Upper lobe of left lung (tissue), 4 donors: ENCODE data around the gene TENM4.

Experiments used
- POLR2AphosphoS5 ChIP-seq, 2 donors: sonication (generic); formaldehyde crosslinking; IDR thresholded peaks; one replicate each; pipeline ENCODE4 v1.5.1; 2017; ENCODE audit warnings: antibody characterized with exemption in 2 of 2
- TF ChIP-seq, protein P1 (sequence below), 6 experiments: fragments of 450-650 bp in 4 of 6; fragments of 200-600 bp in 2 of 6; sonication (generic) in 2 of 6; IDR thresholded peaks; one replicate each; pipeline ENCODE4 v1.5.1; 2016 to 2019; ENCODE audit warnings: antibody characterized with exemption in 6 of 6

DNA sequence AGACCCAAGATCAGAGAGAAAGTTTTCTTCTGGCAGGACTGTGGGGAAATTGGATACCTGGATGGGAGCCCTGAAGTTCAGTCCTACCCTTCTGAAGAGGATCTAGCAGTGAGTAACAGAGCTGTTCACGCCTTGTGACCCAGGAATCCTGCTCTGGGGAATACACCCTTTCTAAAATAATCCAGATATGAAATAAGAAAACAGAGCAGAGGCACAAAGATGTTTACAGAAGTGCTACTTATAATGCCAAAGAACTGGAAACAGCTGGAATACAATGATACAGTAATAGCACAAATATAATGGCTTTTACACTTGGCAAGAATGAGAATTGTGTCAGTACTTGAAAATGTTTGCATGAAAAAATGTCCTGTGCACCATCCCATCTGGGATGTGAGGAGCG is 562.2 kb downstream of the TENM4 start:
- no peak for TF ChIP-seq POLR2AphosphoS5 (IDR thresholded peaks at IDR 0.05)
- TF ChIP-seq, protein P1, sequence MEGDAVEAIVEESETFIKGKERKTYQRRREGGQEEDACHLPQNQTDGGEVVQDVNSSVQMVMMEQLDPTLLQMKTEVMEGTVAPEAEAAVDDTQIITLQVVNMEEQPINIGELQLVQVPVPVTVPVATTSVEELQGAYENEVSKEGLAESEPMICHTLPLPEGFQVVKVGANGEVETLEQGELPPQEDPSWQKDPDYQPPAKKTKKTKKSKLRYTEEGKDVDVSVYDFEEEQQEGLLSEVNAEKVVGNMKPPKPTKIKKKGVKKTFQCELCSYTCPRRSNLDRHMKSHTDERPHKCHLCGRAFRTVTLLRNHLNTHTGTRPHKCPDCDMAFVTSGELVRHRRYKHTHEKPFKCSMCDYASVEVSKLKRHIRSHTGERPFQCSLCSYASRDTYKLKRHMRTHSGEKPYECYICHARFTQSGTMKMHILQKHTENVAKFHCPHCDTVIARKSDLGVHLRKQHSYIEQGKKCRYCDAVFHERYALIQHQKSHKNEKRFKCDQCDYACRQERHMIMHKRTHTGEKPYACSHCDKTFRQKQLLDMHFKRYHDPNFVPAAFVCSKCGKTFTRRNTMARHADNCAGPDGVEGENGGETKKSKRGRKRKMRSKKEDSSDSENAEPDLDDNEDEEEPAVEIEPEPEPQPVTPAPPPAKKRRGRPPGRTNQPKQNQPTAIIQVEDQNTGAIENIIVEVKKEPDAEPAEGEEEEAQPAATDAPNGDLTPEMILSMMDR (IDR thresholded peaks at IDR 0.05): no peak
